Measurements from ENCODE around the gene SERTAD4.
A peak's percentile ranks its signal among the peaks of the same experiment; 100 is the strongest.

The SERTAD4 gene

DNA sequence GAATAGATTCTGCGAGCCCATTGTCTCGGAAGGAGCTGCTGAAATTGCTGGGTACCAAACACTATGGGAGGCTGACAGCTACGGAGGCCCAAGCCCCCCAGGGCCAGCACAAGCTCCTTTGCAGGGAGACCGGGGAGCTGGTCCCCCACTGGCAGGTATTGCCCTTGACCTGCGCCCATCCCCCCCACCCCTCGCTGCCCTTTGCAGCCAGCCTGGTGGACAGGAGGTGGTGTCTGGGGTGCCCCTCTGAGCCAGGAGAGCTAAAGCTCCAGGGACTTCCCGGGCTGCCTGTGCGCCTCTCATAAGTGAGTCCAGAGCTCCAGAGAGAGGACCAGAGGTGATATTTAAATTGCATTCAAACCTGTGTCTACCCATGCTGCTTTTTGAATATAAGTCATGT is 5.4 kb downstream of the SERTAD4 start:
- DNase-seq (ENCODE audit: low spot score in 2 of 2), result no peak
- no peaks in the 10 kb centered on the region for H3K9me3 Mint-ChIP-seq
- H3K4me1 Mint-ChIP-seq, result peaks cover 4% of the 10 kb centered on the region
- ATAC-seq (ENCODE audit: low read depth), result no peak
- no peaks in the 10 kb centered on the region for H3K36me3 Mint-ChIP-seq
- H3K27ac Mint-ChIP-seq, result no peak overlapping the region
- peaks cover 20% of the 10 kb centered on the region for H3K27me3 Mint-ChIP-seq
- H3K4me3 Mint-ChIP-seq, result no peak overlapping the region

DNA sequence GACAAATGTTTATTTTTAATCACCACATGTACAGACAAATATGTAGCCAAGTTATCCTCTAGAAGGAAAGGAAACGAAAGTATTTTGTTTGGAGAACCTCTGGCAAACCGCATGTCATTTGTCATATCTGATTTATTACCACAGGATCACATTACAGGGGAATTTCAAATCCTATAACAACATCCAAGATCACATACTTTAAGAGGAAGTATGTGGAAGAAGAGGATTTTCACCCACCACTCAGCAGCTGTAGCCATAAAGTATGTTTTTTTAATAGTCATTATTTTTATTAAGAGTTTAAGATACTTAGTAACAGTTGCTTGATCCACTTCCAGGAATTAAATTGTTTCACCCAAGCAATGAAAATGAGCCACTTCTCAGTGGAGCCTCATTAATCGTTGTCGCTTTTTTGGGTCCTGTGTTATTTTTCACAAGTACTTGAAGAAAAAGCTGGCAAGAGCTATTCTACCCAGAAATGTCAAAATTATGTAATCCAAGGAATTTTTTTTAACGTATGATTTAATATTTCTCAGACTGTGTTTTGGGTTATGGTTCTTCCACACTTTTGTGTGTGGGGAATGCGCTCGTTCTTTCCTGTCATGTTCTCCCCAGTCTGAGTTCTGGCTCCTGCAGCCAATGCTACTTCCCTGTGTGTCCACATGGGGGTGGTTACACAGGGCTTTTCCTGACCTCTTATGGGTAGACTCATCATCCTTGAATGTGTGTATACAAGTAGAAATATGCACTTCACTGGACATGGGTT is 6.9 kb downstream of the SERTAD4 start:
- H3K4me1 Mint-ChIP-seq, result peaks cover under 1% of the 10 kb centered on the region
- H3K9me3 Mint-ChIP-seq, result no peaks in the 10 kb centered on the region
- H3K36me3 Mint-ChIP-seq, result no peaks in the 10 kb centered on the region
- H3K4me3 Mint-ChIP-seq, result no peak overlapping the region
- H3K27me3 Mint-ChIP-seq, result peaks cover 18% of the 10 kb centered on the region
- DNase-seq (ENCODE audit: low spot score in 2 of 2) (no peak), ATAC-seq (ENCODE audit: low read depth) (no peak)
- no peak overlapping the region for H3K27ac Mint-ChIP-seq

DNA sequence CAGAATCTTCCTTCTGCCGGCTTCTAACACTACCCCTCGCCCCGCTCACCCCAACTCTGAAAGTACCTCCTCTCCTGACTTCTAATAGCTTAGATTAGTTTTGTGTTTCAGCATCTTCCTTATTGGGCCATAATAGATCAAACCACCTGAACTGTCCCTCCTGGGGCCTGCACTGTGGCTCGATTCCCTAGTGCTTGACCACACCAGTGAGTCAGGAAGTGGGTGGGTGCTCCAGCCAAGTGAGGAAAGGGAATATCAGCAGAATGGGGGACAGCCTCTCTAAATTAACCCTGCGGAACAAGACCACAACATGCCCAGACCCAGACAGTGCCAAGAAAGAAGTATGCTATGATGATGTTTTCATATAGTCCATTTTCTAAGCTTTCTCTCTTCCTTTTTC is 8.5 kb downstream of the SERTAD4 start:
- ATAC-seq (ENCODE audit: low read depth) (no peak), DNase-seq (ENCODE audit: low spot score in 2 of 2) (no peak)
- peaks cover 17% of the 10 kb centered on the region for H3K27me3 Mint-ChIP-seq
- H3K4me1 Mint-ChIP-seq, result no peaks in the 10 kb centered on the region
- no peak overlapping the region for H3K27ac Mint-ChIP-seq
- H3K4me3 Mint-ChIP-seq, result no peak overlapping the region
- no peaks in the 10 kb centered on the region for H3K9me3 Mint-ChIP-seq
- no peaks in the 10 kb centered on the region for H3K36me3 Mint-ChIP-seq

DNA sequence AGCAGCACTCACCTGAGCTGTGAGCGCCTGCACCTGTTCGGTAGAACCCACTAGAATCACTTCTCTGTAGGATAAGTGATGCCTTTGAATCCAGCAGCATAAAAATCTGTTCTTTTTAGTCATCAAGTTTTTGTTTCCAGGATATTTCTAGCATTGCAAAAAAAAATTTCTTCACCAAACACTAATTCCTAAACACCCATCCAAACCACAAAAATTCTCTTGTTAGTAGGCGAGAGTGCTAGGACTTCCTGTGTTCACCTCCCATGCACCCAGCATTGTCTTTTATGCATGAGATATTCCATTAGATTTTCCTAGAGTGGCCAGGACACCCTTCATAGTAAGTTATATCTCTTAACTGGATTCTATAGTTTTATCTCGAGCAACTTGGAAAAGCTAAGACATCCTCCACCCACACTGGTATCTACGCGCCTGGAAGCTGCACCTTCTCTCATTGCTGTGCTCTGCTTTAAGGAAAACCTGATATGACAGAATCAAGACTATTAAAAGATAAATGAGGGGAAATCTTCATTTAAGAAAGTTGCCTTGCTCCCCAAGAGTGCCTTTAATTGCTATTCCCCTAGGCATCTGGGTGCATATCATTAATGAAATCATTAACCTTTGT is 12.3 kb downstream of the SERTAD4 start:
- DNase-seq (ENCODE audit: low spot score in 2 of 2) (no peak), ATAC-seq (ENCODE audit: low read depth) (no peak)
- H3K4me3 Mint-ChIP-seq, result no peak overlapping the region
- no peaks in the 10 kb centered on the region for H3K9me3 Mint-ChIP-seq
- peaks cover 8% of the 10 kb centered on the region for H3K4me1 Mint-ChIP-seq
- H3K36me3 Mint-ChIP-seq, result no peaks in the 10 kb centered on the region
- H3K27me3 Mint-ChIP-seq, result peaks cover 22% of the 10 kb centered on the region
- no peak overlapping the region for H3K27ac Mint-ChIP-seq

DNA sequence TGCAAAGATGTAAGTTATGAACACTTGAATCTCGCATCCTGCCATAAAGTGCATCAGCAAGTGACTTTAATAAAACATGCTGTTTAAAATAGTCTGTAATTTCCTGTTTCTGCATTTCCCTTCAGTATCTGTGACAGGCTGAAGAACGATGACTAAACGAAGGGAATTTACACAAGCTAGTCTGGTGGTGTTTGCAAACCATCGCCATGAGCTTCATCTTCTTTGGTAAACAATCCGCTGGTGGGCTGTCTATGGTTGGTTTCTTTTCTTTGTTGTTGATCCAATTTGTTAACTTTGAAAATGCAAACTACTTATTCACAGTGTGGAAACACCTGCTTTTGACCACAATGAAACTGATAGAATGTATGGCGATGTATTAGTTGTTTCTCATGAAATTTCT is 13.9 kb downstream of the SERTAD4 start:
- DNase-seq (ENCODE audit: low spot score in 2 of 2) (no peak), ATAC-seq (ENCODE audit: low read depth) (peak; percentile 56)
- Mint-ChIP-seq H3K4me3 (no peak overlapping the region), H3K27me3 (peaks cover 22% of the 10 kb centered on the region), H3K27ac (peak overlapping the region; percentile 68), H3K9me3 (no peaks in the 10 kb centered on the region), H3K4me1 (peaks cover 13% of the 10 kb centered on the region), H3K36me3 (no peaks in the 10 kb centered on the region)

DNA sequence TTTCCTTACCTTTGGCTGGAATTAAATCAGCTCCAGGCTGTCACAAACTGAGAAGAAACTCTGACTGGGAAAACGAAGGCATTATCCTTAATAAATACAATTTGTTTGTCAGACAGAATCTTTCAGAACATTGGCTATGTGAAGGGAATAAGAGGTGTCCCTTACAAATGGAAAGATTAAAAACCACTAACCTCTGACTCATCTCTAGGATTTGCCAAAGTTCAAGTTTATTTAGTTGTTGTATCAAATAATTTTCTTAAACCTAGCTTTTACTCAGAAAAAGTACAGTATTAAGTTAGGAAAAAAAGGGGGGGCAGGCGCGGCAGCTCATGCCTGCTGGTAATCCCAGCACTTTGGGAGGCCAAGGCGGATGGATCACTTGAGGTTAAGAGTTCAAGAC is 15.7 kb downstream of the SERTAD4 start:
- no peaks in the 10 kb centered on the region for H3K36me3 Mint-ChIP-seq
- no peak overlapping the region for H3K4me3 Mint-ChIP-seq
- no peaks in the 10 kb centered on the region for H3K9me3 Mint-ChIP-seq
- peaks cover 16% of the 10 kb centered on the region for H3K4me1 Mint-ChIP-seq
- H3K27ac Mint-ChIP-seq, result no peak overlapping the region
- ATAC-seq (ENCODE audit: low read depth) (no peak), DNase-seq (ENCODE audit: low spot score in 2 of 2) (no peak)
- peaks cover 16% of the 10 kb centered on the region for H3K27me3 Mint-ChIP-seq

DNA sequence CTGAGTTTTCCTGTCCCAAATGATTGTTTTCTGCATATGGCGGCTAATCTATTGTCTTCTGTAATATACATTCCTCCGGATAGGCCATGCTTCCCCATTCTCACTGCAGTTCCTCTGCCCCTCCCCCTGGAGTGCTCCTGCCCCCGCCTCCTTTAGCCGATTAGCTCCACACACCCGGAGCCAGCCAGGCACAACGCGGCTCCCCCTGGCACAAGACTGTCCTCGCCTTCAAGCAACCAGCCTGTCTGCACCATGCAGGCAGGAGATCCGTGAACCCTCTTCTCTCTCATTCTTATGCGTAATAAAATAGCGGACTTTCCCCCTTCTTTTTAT is 18.0 kb downstream of the SERTAD4 start:
- no peaks in the 10 kb centered on the region for H3K36me3 Mint-ChIP-seq

DNA sequence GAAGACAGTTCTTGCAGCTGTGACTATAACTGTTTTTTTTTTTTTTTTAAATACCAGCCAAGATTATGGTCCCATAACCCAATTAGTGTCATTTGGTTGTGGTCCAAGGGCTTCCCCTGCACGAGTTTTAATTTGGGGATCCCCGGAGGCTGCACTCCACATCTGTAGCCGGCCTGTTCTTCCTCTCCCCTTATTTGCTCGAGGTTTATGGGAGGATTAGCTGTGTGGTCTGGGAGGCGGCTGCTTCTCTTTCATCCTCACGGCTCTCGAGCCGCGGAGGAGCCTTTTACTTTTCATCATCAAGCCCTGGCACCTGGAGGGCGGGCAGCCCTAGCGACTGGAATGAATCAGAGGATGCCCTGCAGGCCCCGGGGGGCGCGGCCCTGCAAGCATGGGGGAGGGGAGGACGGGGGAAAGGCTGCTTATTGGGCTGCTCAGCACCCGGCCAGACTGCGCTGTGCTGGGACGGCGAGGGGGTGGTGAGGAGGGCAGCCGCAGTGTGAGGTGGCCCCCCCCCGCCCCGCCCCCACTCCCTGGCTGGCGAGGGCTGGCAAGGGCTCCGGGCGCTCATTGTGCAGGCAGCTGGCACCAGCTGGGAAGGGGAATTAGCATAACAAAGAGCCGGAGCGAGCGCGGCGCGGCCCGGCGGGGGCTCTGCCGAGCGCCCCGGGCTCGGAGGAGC is 18.5 kb downstream of the SERTAD4 start:
- Mint-ChIP-seq H3K4me1 (peaks cover 16% of the 10 kb centered on the region), H3K27me3 (peaks cover 17% of the 10 kb centered on the region), H3K9me3 (no peaks in the 10 kb centered on the region), H3K4me3 (peak overlapping the region; percentile 86), H3K36me3 (no peaks in the 10 kb centered on the region), H3K27ac (peak overlapping the region; percentile 1)
- DNase-seq (ENCODE audit: low spot score in 2 of 2) (peak in 1 of 2 donors; percentile 16), ATAC-seq (ENCODE audit: low read depth) (peak; percentile 58)

More for the DNA sequence above, 18.0 kb downstream of the SERTAD4 start:
- no peaks in the 10 kb centered on the region for H3K9me3 Mint-ChIP-seq
- DNase-seq (ENCODE audit: low spot score in 2 of 2), result peak in 1 of 2 donors; percentile 15
- peak overlapping the region; percentile 1 for H3K27ac Mint-ChIP-seq
- peaks cover 16% of the 10 kb centered on the region for H3K4me1 Mint-ChIP-seq
- peak overlapping the region; percentile 86 for H3K4me3 Mint-ChIP-seq
- ATAC-seq (ENCODE audit: low read depth), result peak; percentile 46
- peaks cover 19% of the 10 kb centered on the region for H3K27me3 Mint-ChIP-seq

DNA sequence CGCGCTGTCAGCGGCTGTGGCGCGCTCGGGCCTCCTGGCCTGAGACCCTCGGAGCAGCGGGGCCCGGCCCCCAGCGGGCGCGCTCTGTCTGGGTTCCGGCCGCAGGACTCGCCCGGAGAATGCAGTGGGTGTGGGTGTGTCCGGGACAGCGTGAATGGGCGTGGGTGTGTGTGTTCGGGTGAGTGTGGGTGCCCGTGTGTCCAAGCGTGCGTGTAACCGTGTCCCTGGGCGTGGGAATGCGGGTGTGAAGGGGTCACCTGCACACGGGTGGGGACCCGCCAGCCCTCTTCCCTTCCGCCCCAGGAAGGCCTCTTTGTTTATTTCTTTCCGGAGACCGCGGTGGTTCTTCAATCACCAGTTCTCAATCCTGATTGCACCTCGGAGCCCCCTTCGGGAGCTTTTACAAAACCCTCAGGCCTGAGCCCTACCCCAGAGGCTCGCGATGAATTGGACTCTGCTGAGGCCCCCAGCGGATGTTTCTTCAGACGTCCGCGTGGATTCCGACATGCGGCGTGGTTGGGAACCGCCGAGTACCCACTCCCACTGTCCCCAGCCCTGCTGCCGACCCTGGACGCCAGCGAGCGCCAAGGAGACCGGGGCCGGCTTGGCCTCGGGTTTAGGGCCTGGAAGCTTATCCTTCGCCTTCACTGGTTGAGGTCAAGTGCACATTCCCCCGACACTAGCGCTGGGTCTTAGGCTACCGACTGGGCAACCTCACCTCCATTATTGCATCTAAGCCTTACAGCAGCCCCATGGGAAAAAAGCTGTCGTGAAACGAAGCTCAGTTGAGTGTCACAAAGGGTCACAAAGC is 19.3 kb downstream of the SERTAD4 start:
- Mint-ChIP-seq H3K9me3 (no peaks in the 10 kb centered on the region), H3K27me3 (peaks cover 16% of the 10 kb centered on the region), H3K36me3 (no peaks in the 10 kb centered on the region), H3K4me1 (peaks cover 11% of the 10 kb centered on the region), H3K4me3 (peak overlapping the region; percentile 84), H3K27ac (no peak overlapping the region)
- DNase-seq (ENCODE audit: low spot score in 2 of 2) (peak in 1 of 2 donors; percentile 15), ATAC-seq (ENCODE audit: low read depth) (no peak)

DNA sequence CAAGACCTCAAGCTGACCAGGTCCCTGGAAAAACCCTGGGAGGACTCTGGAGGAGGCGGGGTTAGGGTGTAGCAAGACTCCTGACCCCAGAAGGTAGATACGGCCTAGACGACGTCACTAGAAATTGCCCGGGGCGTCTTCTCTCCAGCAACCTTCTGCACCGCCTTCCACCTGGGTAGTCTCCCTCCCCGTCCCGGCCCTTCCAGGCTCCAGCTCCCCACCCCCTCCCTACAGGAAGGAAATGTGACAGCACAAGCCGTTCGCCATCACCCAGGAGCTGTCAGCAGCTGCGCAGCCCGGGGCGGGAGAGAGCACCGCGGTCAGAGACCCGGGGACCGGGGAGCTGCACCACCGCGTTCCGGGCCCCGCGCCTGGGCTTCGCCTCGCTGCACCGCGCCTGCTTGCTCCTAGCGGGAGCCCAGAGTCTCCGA is 20.0 kb downstream of the SERTAD4 start:
- no peak overlapping the region for H3K27ac Mint-ChIP-seq
- H3K4me3 Mint-ChIP-seq, result peak overlapping the region; percentile 84
- no peaks in the 10 kb centered on the region for H3K36me3 Mint-ChIP-seq
- H3K27me3 Mint-ChIP-seq, result peaks cover 11% of the 10 kb centered on the region
- ATAC-seq (ENCODE audit: low read depth) (no peak), DNase-seq (ENCODE audit: low spot score in 2 of 2) (peak in 1 of 2 donors; percentile 11)
- H3K4me1 Mint-ChIP-seq, result peaks cover 8% of the 10 kb centered on the region
- no peaks in the 10 kb centered on the region for H3K9me3 Mint-ChIP-seq

DNA sequence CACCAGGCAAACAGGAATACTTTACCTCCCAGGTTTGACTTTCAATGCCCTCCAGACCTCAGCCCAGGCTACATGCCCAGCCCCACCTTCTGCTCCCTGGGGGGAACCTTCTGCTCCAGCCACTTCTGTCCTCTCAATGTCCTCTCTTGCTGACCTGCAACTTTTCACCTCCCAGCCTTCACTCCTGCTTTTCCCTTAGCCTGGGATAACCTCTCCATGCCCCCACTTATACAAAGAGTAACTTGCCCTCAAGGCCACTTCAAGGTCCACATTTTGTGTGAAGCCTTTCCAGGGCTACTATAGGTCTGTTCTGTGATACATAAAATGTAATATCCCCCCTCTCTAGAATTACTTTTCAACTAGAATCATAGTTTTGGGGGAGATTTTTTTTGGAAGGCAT is 21.7 kb downstream of the SERTAD4 start:
- H3K27ac Mint-ChIP-seq, result no peak overlapping the region
- no peak overlapping the region for H3K4me3 Mint-ChIP-seq
- ATAC-seq (ENCODE audit: low read depth) (no peak), DNase-seq (ENCODE audit: low spot score in 2 of 2) (no peak)
- H3K4me1 Mint-ChIP-seq, result peaks cover 8% of the 10 kb centered on the region
- H3K27me3 Mint-ChIP-seq, result peaks cover 9% of the 10 kb centered on the region
- H3K36me3 Mint-ChIP-seq, result no peaks in the 10 kb centered on the region
- H3K9me3 Mint-ChIP-seq, result no peaks in the 10 kb centered on the region

DNA sequence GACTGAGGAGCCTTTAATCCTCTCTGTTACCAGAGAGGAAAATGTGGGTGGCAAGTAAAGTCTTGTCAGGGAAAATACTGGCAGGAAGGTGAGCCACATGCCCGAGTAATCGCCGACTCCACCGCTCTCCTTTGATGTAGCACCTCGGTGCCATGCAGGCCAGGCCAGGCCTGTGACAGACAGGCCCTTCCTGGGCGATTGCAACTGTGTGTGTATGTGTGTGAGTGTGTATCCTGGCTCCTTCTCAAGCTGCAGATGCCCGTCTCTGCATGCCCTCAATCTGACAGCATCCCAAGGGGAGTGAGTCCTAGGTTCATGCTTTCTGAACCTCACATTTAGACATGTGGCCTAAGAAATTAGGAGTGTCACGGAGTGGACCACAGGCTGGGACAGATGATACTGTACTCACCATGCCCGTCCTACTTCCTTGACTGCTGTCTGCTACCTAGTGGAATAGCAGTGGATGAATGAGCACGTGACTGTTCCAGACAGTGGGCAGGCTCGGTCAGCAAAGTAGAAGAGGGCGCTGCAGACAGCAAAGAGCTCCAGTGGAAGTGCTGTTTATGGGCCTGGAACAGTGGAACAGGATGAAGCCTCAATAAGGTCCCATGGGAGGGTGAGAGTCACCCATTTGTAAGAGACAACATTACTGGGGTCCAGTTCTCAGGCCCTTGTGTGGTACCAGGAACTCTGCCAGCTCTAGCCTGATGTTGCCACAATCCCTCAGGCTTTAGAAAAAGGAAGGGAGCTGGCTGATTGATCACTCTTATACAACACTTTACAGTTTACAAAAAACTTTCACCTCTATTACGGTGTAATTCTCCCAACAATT is 25.3 kb downstream of the SERTAD4 start:
- Mint-ChIP-seq H3K4me3 (no peak overlapping the region), H3K9me3 (no peaks in the 10 kb centered on the region), H3K4me1 (no peaks in the 10 kb centered on the region), H3K27ac (no peak overlapping the region), H3K36me3 (no peaks in the 10 kb centered on the region), H3K27me3 (peaks cover 4% of the 10 kb centered on the region)
- no peak for ATAC-seq (ENCODE audit: low read depth)
- DNase-seq (ENCODE audit: low spot score in 2 of 2), result no peak

DNA sequence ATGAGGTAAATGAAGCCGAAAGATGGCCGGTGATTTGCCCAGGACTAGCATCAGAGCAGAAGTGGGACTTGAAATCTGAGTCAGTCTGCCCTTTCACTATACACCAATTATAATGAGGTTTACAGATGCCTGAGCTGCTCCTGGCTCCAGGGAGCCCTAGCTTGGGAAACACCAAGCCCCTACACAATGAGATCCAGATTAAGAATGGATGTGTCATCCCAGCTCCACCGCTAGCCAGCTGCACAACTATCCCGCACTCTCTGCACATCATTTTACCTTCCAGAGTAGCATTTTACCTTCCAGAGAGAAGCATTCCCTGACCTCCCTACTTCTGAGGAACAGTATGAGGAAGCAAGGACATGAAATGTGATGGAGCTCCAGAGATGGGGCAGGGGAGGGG is 27.0 kb downstream of the SERTAD4 start:
- Mint-ChIP-seq H3K36me3 (no peaks in the 10 kb centered on the region), H3K4me1 (no peaks in the 10 kb centered on the region), H3K27me3 (no peaks in the 10 kb centered on the region), H3K27ac (no peak overlapping the region), H3K4me3 (no peak overlapping the region), H3K9me3 (no peaks in the 10 kb centered on the region)
- ATAC-seq (ENCODE audit: low read depth) (no peak), DNase-seq (ENCODE audit: low spot score in 2 of 2) (no peak)

Measured in memory B cell (primary cell).